ENCODE measurements around the gene KCTD16.

GRCh38 chr5:144166696-144167095, 4.0 kb upstream of the KCTD16 start:
- TF ChIP-seq CTCF (IDR thresholded peaks at IDR 0.05) (no peak), POLR2A (IDR thresholded peaks at IDR 0.05) (no peak), POLR2AphosphoS5 (IDR thresholded peaks at IDR 0.05) (no peak)

All from prostate gland (tissue), 2 donors.